Trophoblast cell (in vitro differentiated cells and primary cell): ENCODE results near the gene TRIP13. TPM values are rescaled to one million over a fixed set of nuclear protein-coding genes. Genes with fewer than 3 reads are reported as not detected.
"Not testable (repeated sequence)": the region's sequence is repeated elsewhere in the genome, so short reads cannot be mapped to it uniquely, and the experiment has no call there.

Source experiments
- DNase-seq, 2 donors: peaks; one replicate each; pipeline ENCODE4 v3.0.0-alpha.2; 2016
- H2AFZ ChIP-seq: 2 replicates; pipeline ENCODE4 v1.6.1; 2013; ENCODE audit warnings: low read length, moderate library complexity, mild to moderate bottlenecking; ENCODE audit not compliant: insufficient read depth, poor library complexity
- H2AK5ac ChIP-seq: 2 replicates; pipeline ENCODE4 v1.6.1; 2013; ENCODE audit warnings: mild to moderate bottlenecking, low read length
- H2BK120ac ChIP-seq: 2 replicates; pipeline ENCODE4 v1.6.1; 2013; ENCODE audit warnings: low read length, mild to moderate bottlenecking, moderate library complexity; ENCODE audit not compliant: insufficient read depth, poor library complexity
- H2BK12ac ChIP-seq: 2 replicates; pipeline ENCODE4 v1.6.1; 2013; ENCODE audit warnings: mild to moderate bottlenecking, low read length, moderate library complexity
- H2BK5ac ChIP-seq: 2 replicates; pipeline ENCODE4 v1.6.1; 2013; ENCODE audit warnings: low read length, low read depth, moderate library complexity, mild to moderate bottlenecking; ENCODE audit not compliant: poor library complexity
- H3K14ac ChIP-seq: 2 replicates; pipeline ENCODE4 v1.6.1; 2013; ENCODE audit warnings: mild to moderate bottlenecking, low read length
- H3K18ac ChIP-seq: 2 replicates; pipeline ENCODE4 v1.6.1; 2013; ENCODE audit warnings: mild to moderate bottlenecking, low read length
- H3K23ac ChIP-seq: 2 replicates; pipeline ENCODE4 v1.6.1; 2013; ENCODE audit warnings: low read length
- H3K27ac ChIP-seq: 2 replicates; pipeline ENCODE4 v1.5.1; 2013; ENCODE audit warnings: low read depth, mild to moderate bottlenecking, inconsistent platforms, low read length, moderate library complexity
- H3K27me3 ChIP-seq: 2 replicates; pipeline ENCODE4 v1.6.1; 2013; ENCODE audit warnings: inconsistent platforms, mild to moderate bottlenecking, low read length, moderate library complexity; ENCODE audit not compliant: insufficient read depth
- H3K36me3 ChIP-seq, 2 experiments: 1 replicate in 1 of 2; 2 replicates in 1 of 2; pipeline ENCODE4 v1.6.1; 2013; ENCODE audit warnings: low read length in 2 of 2, mild to moderate bottlenecking in 2 of 2, moderate library complexity in 1 of 2; ENCODE audit not compliant: insufficient read depth in 2 of 2, control insufficient read depth in 1 of 2
- H3K4ac ChIP-seq: 2 replicates; pipeline ENCODE4 v1.6.1; 2013; ENCODE audit warnings: low read depth, mild to moderate bottlenecking, low read length, moderate library complexity
- H3K4me1 ChIP-seq, 2 experiments: 1 replicate in 1 of 2; 2 replicates in 1 of 2; pipeline ENCODE4 v1.6.1; 2013; ENCODE audit warnings: low read length in 2 of 2, mild to moderate bottlenecking in 2 of 2, moderate library complexity in 1 of 2; ENCODE audit not compliant: insufficient read depth in 2 of 2, control insufficient read depth in 1 of 2
- H3K4me2 ChIP-seq: 2 replicates; pipeline ENCODE4 v1.6.1; 2013; ENCODE audit warnings: inconsistent platforms, mild to moderate bottlenecking, low read length, moderate library complexity
- H3K4me3 ChIP-seq: 2 replicates; pipeline ENCODE4 v1.5.1; 2013; ENCODE audit warnings: mild to moderate bottlenecking, low read depth, low read length, inconsistent platforms
- H3K79me1 ChIP-seq: one replicate; pipeline ENCODE4 v1.6.1; 2013; ENCODE audit warnings: low read length
- H3K79me2 ChIP-seq: 2 replicates; pipeline ENCODE4 v1.6.1; 2013; ENCODE audit warnings: low read length, mild to moderate bottlenecking; ENCODE audit not compliant: control insufficient read depth, insufficient read depth, poor library complexity
- H3K9ac ChIP-seq: 2 replicates; pipeline ENCODE4 v1.6.1; 2013; ENCODE audit warnings: mild to moderate bottlenecking, low read length
- H3K9me3 ChIP-seq: 2 replicates; pipeline ENCODE4 v1.6.1; 2013; ENCODE audit warnings: low read depth, mild to moderate bottlenecking, control low read depth, inconsistent platforms, low read length; ENCODE audit not compliant: insufficient read depth
- H4K12ac ChIP-seq: 2 replicates; pipeline ENCODE4 v1.6.1; 2013; ENCODE audit warnings: low read depth, mild to moderate bottlenecking, low read length, moderate library complexity
- H4K8ac ChIP-seq: 2 replicates; pipeline ENCODE4 v1.6.1; 2013; ENCODE audit warnings: low read depth, mild to moderate bottlenecking, low read length, moderate library complexity
- H4K91ac ChIP-seq: one replicate; pipeline ENCODE4 v1.6.1; 2013; ENCODE audit warnings: low read depth, mild to moderate bottlenecking, low read length, moderate library complexity
- WGBS: extraction: QIAGEN DNeasy Blood & Tissue Kit; methylation state at CpG from one replicate; pipeline ENCODE4 v1.1.7; 2013; ENCODE audit warnings: missing lambda C conversion rate; ENCODE audit not compliant: insufficient read length, insufficient coverage; ENCODE audit errors: extremely low coverage; 5-methylcytosine and 5-hydroxymethylcytosine counted together
- polyA plus RNA-seq: library from polyadenylated mRNA; stranded (reverse); fragments of 200-250 nt; gene quantifications from 2 replicates; pipeline ENCODE4 v1.2.3, GENCODE V29; 2013

TRIP13 gene
- 21.5 and 22.0 TPM in 2 replicates for polyA plus RNA-seq

DNA sequence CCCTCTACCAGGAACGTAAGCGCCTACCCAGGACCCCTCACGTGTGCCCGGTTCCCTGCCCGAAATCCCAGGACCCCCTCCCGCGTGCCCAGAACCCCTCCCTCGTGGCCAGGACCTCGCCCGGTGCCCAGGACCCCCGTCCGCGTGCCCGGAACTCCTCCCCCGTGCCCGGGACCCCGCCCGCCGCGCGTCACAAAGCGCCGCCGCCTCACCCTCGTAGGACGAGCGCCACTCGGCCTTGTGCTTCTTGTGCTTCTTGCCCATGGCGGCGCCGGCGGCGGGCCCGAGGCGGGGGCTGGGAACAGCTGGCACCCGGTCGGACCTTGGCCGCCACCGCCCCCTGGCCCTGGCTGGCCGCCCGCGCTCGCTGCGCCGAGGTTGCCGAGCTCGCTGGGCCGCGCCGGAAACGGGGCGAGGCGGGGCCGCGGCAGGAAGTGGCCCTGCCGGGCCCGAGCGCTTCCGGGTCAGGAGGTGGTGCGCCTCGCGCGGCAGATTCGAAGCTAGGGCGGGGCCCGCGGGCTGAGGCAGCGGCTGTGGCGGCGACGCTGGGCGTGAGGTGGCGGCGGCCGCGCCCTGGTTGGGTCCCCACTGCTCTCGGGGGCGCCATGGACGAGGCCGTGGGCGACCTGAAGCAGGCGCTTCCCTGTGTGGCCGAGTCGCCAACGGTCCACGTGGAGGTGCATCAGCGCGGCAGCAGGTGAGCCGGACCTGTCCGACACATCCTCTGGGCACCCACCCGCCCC lies at the start of gene TRIP13, which contains the start of gene BRD9:
Gene TRIP13 (plus strand): TSS at position 491 of the 743 bp plus-strand sequence. CDS start 115 bp downstream, at position 606.
Gene BRD9 (minus strand): TSS at position 408 of the 743 bp plus-strand sequence. CDS start 144 bp downstream, at position 264.
- Histone ChIP-seq H3K18ac (peak within 1 kb of the TSS; percentile 94), H3K9me3 (no peaks in the 10 kb centered on the region), H3K9ac (peak within 1 kb of the TSS; percentile 92), H3K4me2 (peak within 1 kb of the TSS; percentile 93), H2BK12ac (no peak within 1 kb of the TSS), H4K12ac (peak within 1 kb of the TSS; percentile 93), H3K4ac (peak within 1 kb of the TSS; percentile 88), H3K23ac (peak within 1 kb of the TSS; percentile 64), H3K27me3 (no peaks in the 10 kb centered on the region), H3K4me1 (peaks cover 13% of the 10 kb centered on the region in 2 experiments), H4K8ac (peak within 1 kb of the TSS; percentile 96), H4K91ac (peak within 1 kb of the TSS; percentile 83), H3K27ac (peak within 1 kb of the TSS; percentile 42), H3K14ac (peak within 1 kb of the TSS; percentile 93), H2BK120ac (peak within 1 kb of the TSS; percentile 73), H3K79me2 (peaks cover 17% of the 10 kb centered on the region), H2AFZ (peak within 1 kb of the TSS; percentile 96), H2BK5ac (peak within 1 kb of the TSS; percentile 73), H3K4me3 (peak within 1 kb of the TSS; percentile 97), H3K36me3 (peaks cover 32 to 52% of the 10 kb centered on the region in 2 experiments), H2AK5ac (peak within 1 kb of the TSS; percentile 89), H3K79me1 (peaks cover 12% of the 10 kb centered on the region)
- DNase-seq = peak; percentile 79 to 87
- no CpG with 5 or more reads among the region's 91 CpGs for WGBS

DNA sequence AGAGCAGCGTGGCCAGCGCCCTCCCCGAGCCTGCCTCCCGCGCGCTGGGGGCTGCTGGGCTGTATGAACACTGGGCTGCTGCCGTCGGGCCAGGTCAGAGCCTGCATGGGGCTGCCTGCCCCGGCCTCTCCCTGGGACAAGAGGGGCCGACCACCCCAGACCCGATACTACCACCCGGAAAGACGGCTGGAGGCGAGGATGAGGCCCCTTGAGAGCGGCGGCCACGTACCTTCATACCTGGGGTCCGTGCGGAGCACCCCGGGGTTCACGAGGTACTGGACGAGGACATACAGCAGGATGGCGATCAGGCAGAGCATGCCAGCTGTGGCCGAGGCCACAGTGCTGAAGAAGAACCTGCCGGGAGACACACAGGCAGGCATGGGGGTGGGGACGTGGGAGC lies 49.3 kb upstream of the TRIP13 start:
- not testable (repeated sequence) for H3K18ac ChIP-seq, H2AFZ ChIP-seq, H3K9me3 ChIP-seq, H3K79me1 ChIP-seq, H3K4me1 ChIP-seq, H3K9ac ChIP-seq, H3K4ac ChIP-seq, H4K12ac ChIP-seq, DNase-seq, H3K79me2 ChIP-seq, H4K8ac ChIP-seq, H3K4me2 ChIP-seq, H4K91ac ChIP-seq, H2BK5ac ChIP-seq, H2BK12ac ChIP-seq, H3K23ac ChIP-seq, H3K14ac ChIP-seq, H2BK120ac ChIP-seq, H2AK5ac ChIP-seq, H3K4me3 ChIP-seq, H3K27ac ChIP-seq, H3K27me3 ChIP-seq
- peaks cover 1 to 12% of the 10 kb centered on the region in 2 experiments for H3K36me3 ChIP-seq
- no CpG with 5 or more reads among the region's 26 CpGs for WGBS

DNA sequence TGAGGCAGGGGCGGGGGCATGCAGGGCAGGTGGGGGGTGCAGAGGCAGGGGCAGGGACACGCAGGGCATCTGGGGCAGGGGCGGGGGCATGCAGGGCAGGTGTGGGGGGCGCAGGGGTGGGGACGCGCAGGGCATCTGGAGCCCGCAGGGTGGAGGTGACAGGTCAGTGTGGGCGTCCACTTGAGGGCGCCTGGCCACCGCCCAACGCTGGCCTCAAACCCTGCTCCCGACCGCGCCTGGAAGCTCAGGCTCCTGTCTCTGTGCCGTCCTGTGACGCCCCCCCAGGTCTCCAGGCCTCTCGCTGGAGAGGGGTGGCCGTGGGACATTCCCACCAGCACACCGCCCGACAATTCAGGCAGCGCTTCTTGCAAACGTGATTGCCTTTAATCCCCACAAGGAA lies 48.8 kb upstream of the TRIP13 start:
- H3K4me2 ChIP-seq, H2BK12ac ChIP-seq, H3K14ac ChIP-seq, H3K23ac ChIP-seq, H3K27ac ChIP-seq, H2AK5ac ChIP-seq, H4K8ac ChIP-seq, H2BK5ac ChIP-seq, H3K4me3 ChIP-seq, H3K9ac ChIP-seq, H4K91ac ChIP-seq, H2BK120ac ChIP-seq, H3K4me1 ChIP-seq, H3K79me2 ChIP-seq, H3K79me1 ChIP-seq, H3K27me3 ChIP-seq, H4K12ac ChIP-seq, H2AFZ ChIP-seq, H3K4ac ChIP-seq, H3K9me3 ChIP-seq, H3K18ac ChIP-seq, DNase-seq: not testable (repeated sequence)
- peaks cover 1 to 15% of the 10 kb centered on the region in 2 experiments for H3K36me3 ChIP-seq
- WGBS = no CpG with 5 or more reads among the region's 22 CpGs

DNA sequence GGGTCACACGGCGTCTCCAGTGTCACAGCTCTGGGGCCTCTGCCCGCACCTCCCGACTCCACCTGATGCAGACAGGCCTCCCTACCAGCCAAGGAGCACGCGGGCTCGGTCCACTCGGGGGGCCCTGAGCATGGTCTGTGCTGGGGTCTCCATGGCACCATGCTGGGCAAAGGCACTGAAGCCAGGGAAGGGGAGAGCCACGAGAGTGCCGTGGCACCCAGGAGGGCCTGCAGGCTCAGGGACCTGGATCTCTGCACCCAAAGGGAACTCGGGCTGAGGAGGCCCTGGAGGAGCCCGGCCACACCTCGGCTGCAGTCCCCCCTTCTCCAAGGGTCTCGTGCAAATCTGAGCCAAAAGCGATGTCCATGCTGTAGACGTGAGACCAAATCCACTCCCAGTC lies 48.3 kb upstream of the TRIP13 start:
- WGBS = no CpG with 5 or more reads among the region's 16 CpGs
- H2BK5ac ChIP-seq = not testable (repeated sequence)

More for the DNA sequence above, 48.3 kb upstream of the TRIP13 start:
- not testable (repeated sequence) for H3K27me3 ChIP-seq, H2AK5ac ChIP-seq, H3K79me2 ChIP-seq, H3K18ac ChIP-seq, H3K14ac ChIP-seq, DNase-seq, H2BK120ac ChIP-seq, H3K9ac ChIP-seq, H3K79me1 ChIP-seq, H2AFZ ChIP-seq, H3K4me1 ChIP-seq, H3K9me3 ChIP-seq, H4K91ac ChIP-seq, H3K23ac ChIP-seq, H2BK12ac ChIP-seq, H3K27ac ChIP-seq, H4K8ac ChIP-seq, H4K12ac ChIP-seq, H3K4me3 ChIP-seq, H3K4ac ChIP-seq, H3K4me2 ChIP-seq
- peaks cover 1 to 15% of the 10 kb centered on the region in 2 experiments for H3K36me3 ChIP-seq
